Glutamatergic neuron (in vitro differentiated cells): ENCODE measurements around the gene TAF11L9. TPM values are rescaled to one million over a fixed set of nuclear protein-coding genes. Genes with fewer than 3 reads are reported as not detected.
A peak's percentile ranks its signal among the peaks of the same experiment; 100 is the strongest.
"Not testable (repeated sequence)": the region's sequence is repeated elsewhere in the genome, so short reads cannot be mapped to it uniquely, and the experiment has no call there.

Experiments used
- DNase-seq: peaks from one replicate; pipeline ENCODE4 v3.0.0; 2022
- H3K27ac Mint-ChIP-seq: one replicate; pipeline ENCODE4 v1.8.0; 2020; ENCODE audit warnings: mild to moderate bottlenecking, mixed read lengths, inconsistent platforms; ENCODE audit not compliant: unreplicated experiment
- H3K27me3 Mint-ChIP-seq: one replicate; pipeline ENCODE4 v1.8.0; 2020; ENCODE audit warnings: mild to moderate bottlenecking, moderate library complexity, mixed read lengths, inconsistent platforms; ENCODE audit not compliant: unreplicated experiment
- H3K36me3 Mint-ChIP-seq: one replicate; pipeline ENCODE4 v1.8.0; 2020; ENCODE audit warnings: mild to moderate bottlenecking, mixed read lengths, inconsistent platforms; ENCODE audit not compliant: unreplicated experiment
- H3K4me1 Mint-ChIP-seq: one replicate; pipeline ENCODE4 v1.8.0; 2020; ENCODE audit warnings: mild to moderate bottlenecking, low read depth, mixed read lengths, inconsistent platforms; ENCODE audit not compliant: unreplicated experiment
- H3K4me3 Mint-ChIP-seq: one replicate; pipeline ENCODE4 v1.8.0; 2020; ENCODE audit warnings: mild to moderate bottlenecking, mixed read lengths, inconsistent platforms; ENCODE audit not compliant: unreplicated experiment
- H3K9me3 Mint-ChIP-seq: one replicate; pipeline ENCODE4 v1.8.0; 2020; ENCODE audit warnings: mild to moderate bottlenecking, moderate library complexity, mixed read lengths, inconsistent platforms; ENCODE audit not compliant: unreplicated experiment
- CTCF ChIP-seq: fragments of 200-600 bp; sonication (generic); IDR thresholded peaks from one replicate; pipeline ENCODE4 v1.5.0; 2021; ENCODE audit not compliant: partially characterized antibody, unreplicated experiment
- total RNA-seq: library from RNA; stranded (reverse); fragmentation: NEBNext Ultra II Directional; extraction: Animal tissue kit (Norgen Biotek cat#: 25700); gene quantifications from one replicate; pipeline ENCODE4 v1.2.1, GENCODE V29; 2021; ENCODE audit not compliant: unreplicated experiment

Gene TAF11L9
- total RNA-seq, 1 donor from 2014 or later: 0.83 TPM

- Mint-ChIP-seq H3K4me1 (peaks cover 17% of the 10 kb centered on the region), H3K9me3 (peaks cover 6% of the 10 kb centered on the region), H3K36me3 (peaks cover 9% of the 10 kb centered on the region), H3K27ac (peak overlapping the region; percentile 56), H3K27me3 (peaks cover 8% of the 10 kb centered on the region), H3K4me3 (peak overlapping the region; percentile 38)
- no peak for TF ChIP-seq CTCF
- DNase-seq: no peak
Measured at GRCh38 chr5:17614872-17615605, 20.8 kb upstream of the TAF11L9 start.

DNA sequence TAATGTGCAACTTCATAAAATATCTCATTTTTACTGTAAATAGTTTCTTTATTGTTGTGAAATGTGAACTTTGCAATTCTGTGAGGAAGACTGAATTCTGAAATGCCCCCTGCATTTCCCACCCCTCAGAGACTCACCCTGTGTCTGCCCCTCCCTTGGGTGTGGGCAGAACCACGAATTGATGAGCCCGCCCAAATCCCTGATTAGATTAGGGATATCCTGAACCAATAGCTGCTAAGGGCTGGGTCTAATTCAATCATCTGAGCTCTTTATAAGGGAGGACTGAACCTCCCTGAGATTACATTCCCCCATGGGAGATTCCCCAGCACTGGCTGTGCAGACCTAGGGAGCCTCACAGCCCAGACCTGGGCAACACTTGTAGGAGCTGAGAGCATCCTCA lies 15.9 kb upstream of the TAF11L9 start, which contains the start of gene TAF11L12:
Gene TAF11L12, plus strand, starts transcription at position 301 of the 400 bp plus-strand sequence.
- not testable (repeated sequence) for H3K27ac Mint-ChIP-seq, DNase-seq, H3K4me3 Mint-ChIP-seq, H3K36me3 Mint-ChIP-seq, H3K9me3 Mint-ChIP-seq, H3K27me3 Mint-ChIP-seq
- H3K4me1 Mint-ChIP-seq: peaks cover 11% of the 10 kb centered on the region

GRCh38 chr5:17607461-17607860 lies 13.3 kb upstream of the TAF11L9 start:
- not testable (repeated sequence) for H3K36me3 Mint-ChIP-seq, H3K4me3 Mint-ChIP-seq, H3K9me3 Mint-ChIP-seq, H3K27me3 Mint-ChIP-seq, DNase-seq, H3K27ac Mint-ChIP-seq, H3K4me1 Mint-ChIP-seq

DNA sequence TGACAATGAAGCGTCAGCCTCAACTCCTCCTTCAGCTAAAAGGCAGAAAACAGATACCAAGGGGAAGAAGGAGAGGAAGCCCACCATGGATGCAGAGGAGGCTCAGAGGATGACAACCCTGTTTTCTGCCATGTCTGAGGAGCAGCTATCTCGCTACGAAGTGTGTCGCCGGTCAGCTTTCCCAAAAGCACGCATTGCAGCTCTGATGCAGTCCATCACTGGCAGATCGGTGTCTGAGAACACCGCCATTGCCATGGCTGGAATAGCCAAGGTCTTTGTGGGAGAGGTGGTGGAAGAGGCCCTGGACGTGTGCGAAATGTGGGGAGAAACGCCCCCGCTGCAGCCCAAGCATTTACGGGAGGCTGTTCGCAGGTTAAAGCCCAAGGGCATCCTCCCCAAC lies 10.8 kb upstream of the TAF11L9 start:
- DNase-seq: no peak
- no peak for TF ChIP-seq CTCF
- Mint-ChIP-seq H3K4me3 (no peak overlapping the region), H3K9me3 (peaks cover 2% of the 10 kb centered on the region), H3K36me3 (no peaks in the 10 kb centered on the region), H3K27me3 (no peaks in the 10 kb centered on the region), H3K27ac (no peak overlapping the region), H3K4me1 (no peaks in the 10 kb centered on the region)

DNA sequence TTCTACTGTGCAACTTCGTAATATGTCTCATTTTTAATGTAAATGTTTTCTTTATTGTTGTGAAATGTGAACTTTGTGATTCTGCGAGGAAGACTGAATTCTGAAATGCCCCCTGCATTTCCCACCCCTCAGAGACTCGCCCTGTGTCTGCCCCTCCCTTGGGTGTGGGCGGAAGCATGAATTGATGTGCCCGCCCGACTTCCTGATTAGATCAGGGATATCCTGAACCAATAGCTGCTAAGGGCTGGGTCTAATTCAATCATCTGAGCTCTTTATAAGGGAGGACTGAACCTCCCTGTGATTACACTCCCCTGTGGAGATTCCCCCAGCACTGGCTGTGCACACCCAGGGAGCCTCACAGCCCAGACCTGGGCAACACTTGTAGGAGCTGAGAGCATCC lies 9.7 kb upstream of the TAF11L9 start, which contains the start of gene TAF11L11:
Gene TAF11L11, plus strand, starts transcription at position 304 of the 400 bp plus-strand sequence.
- H3K36me3 Mint-ChIP-seq, H3K4me1 Mint-ChIP-seq, H3K27me3 Mint-ChIP-seq, H3K27ac Mint-ChIP-seq, H3K4me3 Mint-ChIP-seq, DNase-seq, H3K9me3 Mint-ChIP-seq: not testable (repeated sequence)

- H3K36me3 Mint-ChIP-seq, H3K4me3 Mint-ChIP-seq, H3K27ac Mint-ChIP-seq, DNase-seq, H3K9me3 Mint-ChIP-seq, H3K4me1 Mint-ChIP-seq, H3K27me3 Mint-ChIP-seq: not testable (repeated sequence)
Measured at GRCh38 chr5:17597728-17598127, 3.5 kb upstream of the TAF11L9 start, which contains the start of gene TAF11L10. Gene TAF11L10, minus strand, starts transcription at chr5:17597828.

GRCh38 chr5:17590860-17591259 lies 3.3 kb downstream of the TAF11L9 start, which contains the start of gene TAF11L8:
Gene TAF11L8, minus strand, starts transcription at chr5:17590960.
- not testable (repeated sequence) for H3K27ac Mint-ChIP-seq, H3K27me3 Mint-ChIP-seq, H3K36me3 Mint-ChIP-seq, H3K4me3 Mint-ChIP-seq, H3K4me1 Mint-ChIP-seq, H3K9me3 Mint-ChIP-seq, DNase-seq

- not testable (repeated sequence) for H3K4me1 Mint-ChIP-seq, H3K4me3 Mint-ChIP-seq, H3K36me3 Mint-ChIP-seq, H3K27me3 Mint-ChIP-seq, DNase-seq, H3K9me3 Mint-ChIP-seq, H3K27ac Mint-ChIP-seq
Measured at GRCh38 chr5:17585658-17586057, 8.5 kb downstream of the TAF11L9 start, which contains the start of gene TAF11L7. Gene TAF11L7, minus strand, starts transcription at chr5:17585758.
